ENCODE results near the gene NFATC1.

DNA sequence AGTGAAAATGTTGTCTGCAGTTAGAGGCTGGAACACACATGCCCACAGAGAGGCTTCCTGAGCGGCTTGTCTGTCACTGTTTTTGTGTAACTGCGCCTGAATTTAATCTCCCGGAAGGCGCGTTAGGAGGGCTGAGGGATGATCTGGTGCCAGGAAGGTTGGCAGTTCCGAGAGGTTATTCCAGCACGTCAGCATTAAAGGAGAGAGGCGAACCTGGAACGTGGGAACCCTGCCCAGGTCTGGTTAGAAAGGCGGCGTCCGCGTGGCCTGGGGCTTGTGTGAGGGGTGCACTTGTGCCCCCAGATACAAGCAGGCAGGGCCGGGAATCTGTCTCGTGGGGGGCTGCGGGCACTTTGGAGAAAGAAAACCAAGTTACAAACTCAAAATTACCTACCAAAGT, 75.3 kb downstream of the NFATC1 start:
- TF ChIP-seq ZNF70 (CRISPR knock-in tag; IDR thresholded peaks at IDR 0.05): no peak
- TF ChIP-seq TOX (CRISPR knock-in tag; IDR thresholded peaks at IDR 0.05; ENCODE audit: borderline replicate concordance): no peak
- no peak for TF ChIP-seq RARB (CRISPR knock-in tag; IDR thresholded peaks at IDR 0.05)
- TF ChIP-seq ISL1 (CRISPR knock-in tag; IDR thresholded peaks at IDR 0.05): no peak
- no peak for TF ChIP-seq CSDC2 (CRISPR knock-in tag; IDR thresholded peaks at IDR 0.05)
- no peak for TF ChIP-seq ZFP30 (CRISPR knock-in tag; IDR thresholded peaks at IDR 0.05)
- no peak for TF ChIP-seq PATZ1 (CRISPR knock-in tag; IDR thresholded peaks at IDR 0.05; ENCODE audit: borderline replicate concordance)
